ENCODE measurements around the gene USF1. TPM values are rescaled to one million over a fixed set of nuclear protein-coding genes. Genes with fewer than 3 reads are reported as not detected.

Gene USF1, protein sequence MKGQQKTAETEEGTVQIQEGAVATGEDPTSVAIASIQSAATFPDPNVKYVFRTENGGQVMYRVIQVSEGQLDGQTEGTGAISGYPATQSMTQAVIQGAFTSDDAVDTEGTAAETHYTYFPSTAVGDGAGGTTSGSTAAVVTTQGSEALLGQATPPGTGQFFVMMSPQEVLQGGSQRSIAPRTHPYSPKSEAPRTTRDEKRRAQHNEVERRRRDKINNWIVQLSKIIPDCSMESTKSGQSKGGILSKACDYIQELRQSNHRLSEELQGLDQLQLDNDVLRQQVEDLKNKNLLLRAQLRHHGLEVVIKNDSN
- polyA plus RNA-seq (ENCODE audit: insufficient read length in 4 of 4) = 10 to 100 TPM; 51.0 to 68.9 (median 54.5) TPM

DNA sequence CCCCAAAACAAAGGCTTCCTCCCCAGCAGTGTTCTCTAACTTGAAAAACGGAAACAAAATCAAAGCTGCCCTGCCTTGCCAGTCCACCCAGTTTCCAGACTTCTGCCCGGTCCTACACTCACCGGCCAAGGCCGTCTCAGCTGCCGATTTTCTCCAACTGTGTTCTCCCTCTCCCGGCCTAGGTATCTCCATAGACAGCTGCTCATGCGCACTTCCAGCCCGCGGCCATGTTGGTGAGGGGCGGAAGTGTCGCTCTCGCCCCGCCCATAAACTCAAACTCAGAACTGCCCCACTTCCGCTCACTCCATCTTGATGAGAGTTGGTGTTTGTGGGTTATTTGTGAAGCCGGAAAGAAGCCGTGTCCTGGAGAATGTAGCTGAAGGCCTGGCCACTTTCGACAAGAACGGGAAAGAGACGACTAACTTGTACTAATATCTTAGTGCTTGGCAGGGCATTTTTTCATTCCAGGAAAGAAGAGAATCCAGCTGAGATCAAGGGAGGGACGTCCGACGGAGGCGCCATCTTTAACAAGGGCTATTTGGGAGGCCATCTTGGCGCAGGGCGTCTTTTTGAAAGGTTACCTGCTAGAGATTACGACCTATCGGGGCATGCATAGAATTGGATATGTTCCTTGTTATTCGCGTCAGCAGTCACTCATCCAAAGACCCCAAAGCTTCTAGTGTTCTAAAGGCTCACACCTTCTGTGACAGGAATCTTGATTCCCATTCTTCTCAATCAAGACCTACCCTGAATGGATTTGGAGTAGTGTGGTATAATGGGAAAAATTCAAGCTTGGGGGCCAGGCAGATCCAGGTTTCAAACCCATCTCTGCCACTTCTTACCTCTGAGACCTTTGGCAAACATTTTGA, at the start of gene USF1:
USF1 (minus strand) TSS at position 242 of the 869 bp plus-strand sequence. CDS start 2,702 bp downstream, outside the sequence.
- peak; percentile 94 to 99 (median 96) for DNase-seq (ENCODE audit: low read depth in 4 of 4, low spot score in 3 of 4)

DNA sequence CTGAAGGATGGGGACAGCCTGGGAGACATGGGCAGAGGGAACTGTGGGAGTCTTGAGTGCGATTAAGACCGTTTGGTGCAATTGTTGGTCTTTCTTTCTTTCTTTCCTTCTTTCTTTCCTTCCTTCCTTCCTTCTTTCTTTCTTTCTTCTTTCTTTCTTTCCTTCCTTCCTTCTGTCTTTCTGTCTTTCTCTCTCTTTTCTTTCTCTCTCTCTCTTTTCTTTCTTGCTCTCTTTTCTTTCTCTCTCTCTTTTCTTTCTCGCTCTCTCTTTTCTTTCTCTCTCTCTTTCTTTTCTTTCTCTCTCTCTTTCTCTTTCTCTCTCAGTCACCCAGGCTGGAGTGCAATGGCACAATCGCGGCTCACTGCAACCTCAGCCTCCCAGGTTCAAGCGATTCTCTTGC, 49.5 kb upstream of the USF1 start:
- no peak for DNase-seq (ENCODE audit: low read depth in 4 of 4, low spot score in 3 of 4)

DNA sequence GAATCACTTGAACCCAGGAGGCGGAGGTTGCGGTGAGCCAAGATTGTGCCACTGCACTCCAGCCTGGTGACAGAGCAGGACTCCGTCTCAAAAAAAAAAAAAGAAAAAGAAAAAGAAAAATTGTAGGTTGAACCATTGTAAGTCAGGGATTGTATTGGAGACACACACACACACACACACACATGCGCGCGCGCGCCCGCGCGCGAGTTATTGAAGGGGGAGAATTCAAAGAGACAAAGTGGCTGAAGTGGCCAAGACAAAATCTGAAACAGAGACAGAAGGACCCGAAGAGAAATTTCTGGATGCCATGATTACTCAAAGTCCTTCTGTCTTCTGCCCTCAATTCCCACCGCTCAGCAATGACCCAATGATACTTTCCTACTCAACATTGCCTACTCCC, 48.7 kb upstream of the USF1 start:
- DNase-seq (ENCODE audit: low read depth in 4 of 4, low spot score in 3 of 4) = no peak

DNA sequence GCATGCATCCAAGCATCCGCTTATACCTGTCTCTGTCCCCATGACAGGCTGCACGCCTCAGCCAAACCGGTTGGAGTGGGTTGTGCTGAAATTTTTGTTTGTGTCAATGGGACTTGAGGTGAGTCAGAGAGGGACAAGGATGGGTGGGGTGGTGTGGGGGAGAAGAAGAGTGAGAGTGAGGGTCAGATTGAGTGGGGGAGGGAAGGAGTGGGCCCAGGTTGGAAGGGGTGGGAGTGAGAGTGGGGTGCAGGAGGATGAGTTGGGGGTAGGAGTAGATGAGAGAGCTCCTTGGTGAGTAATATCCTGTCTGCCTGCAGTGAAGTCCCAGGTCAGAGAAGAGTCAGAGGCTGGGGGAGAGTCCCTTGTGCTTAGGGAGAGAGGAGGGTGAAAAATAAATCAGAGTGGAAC, 46.8 kb upstream of the USF1 start:
- DNase-seq (ENCODE audit: low read depth in 4 of 4, low spot score in 3 of 4) = no peak

DNA sequence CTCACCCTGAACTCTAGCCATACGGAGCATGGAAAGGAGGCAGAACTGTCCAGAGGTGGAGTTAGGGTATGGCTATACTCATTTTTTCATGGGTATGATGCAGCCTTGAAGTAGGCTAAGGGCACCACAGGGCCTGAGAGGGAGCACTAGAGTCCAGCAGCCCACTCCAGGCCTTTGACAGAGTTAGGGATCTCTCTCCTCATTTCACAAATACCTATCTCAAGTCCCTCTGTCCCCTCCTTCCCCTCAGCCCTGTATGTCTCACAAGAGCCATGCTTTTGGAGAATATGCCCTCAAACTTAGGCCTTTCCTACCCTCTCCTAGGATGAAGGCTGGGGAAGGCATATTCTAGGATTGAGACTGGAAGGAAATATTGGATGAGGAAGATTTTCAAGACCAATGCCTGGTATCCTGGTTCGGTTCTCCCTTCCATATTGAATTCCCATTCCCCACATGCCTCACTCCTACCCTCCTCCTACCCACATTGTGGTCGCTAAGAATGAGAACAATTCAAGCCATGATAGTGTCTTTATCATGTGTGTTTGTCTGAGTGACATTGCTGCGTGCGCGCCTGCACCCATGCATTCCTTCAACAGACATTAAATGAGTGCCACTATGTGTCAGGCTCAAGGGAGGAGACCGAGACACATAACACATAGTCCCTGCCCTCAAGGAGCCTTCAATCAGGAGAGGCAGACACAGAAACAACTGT, 46.2 kb upstream of the USF1 start:
- no peak for DNase-seq (ENCODE audit: low read depth in 4 of 4, low spot score in 3 of 4)

DNA sequence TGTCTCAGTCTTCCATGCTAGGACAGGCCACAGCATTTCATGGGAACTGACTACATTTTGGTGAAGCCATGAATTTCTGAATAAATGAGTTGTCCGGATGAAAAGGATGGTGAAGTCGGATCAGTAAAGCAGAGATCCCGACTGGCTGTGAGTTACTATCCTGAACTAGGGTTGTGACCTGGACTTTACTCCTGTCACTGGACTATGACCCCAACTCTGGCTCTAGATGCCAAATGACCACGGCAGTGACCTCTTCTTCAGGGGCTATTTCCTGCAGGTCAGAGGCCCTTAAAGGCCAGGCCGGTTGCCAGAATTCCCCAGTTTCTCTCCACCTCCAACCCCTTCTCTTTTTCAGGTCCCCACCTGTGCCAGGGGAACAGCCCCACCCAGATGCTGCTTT, 45.3 kb upstream of the USF1 start:
- no peak for DNase-seq (ENCODE audit: low read depth in 4 of 4, low spot score in 3 of 4)

DNA sequence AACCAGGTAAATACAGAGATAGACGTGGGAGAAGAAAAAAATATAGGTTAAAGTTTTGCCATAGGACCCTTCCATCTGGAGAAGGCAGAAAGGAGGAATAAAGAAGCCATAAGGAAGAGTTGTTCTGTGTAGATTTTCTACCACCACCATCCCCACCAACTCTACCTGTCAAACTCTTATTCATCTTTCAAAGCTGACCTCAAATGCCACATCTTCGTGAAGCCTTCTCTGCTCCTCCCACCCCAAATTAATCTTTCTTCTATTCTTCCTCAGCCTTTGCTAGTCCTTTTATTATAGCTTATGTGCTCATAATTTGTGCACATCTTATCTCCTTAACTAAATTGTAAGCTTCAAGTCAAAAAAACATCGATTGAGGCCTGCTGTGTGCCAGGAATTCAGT, 44.8 kb upstream of the USF1 start:
- DNase-seq (ENCODE audit: low read depth in 4 of 4, low spot score in 3 of 4) = no peak

DNA sequence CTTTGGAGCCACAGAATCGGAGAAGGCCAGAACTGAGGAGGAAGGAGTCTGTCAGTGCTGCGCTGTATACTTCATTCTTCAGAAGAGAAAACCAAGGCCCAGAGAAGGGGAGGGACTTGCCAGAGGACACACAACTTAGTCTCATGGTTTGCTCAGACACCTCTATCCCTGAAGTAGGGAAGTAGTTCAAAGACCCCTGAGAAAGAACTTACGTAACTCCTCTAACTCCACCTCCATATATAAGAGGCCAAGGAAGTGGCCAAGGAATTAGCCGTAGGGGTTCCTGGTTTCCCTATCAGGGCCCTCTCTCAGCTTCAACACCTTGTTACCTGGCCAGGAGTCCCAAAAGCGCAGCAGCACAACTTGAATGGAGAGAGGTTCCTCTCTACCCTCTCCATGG, 44.2 kb upstream of the USF1 start:
- DNase-seq (ENCODE audit: low read depth in 4 of 4, low spot score in 3 of 4) = no peak

DNA sequence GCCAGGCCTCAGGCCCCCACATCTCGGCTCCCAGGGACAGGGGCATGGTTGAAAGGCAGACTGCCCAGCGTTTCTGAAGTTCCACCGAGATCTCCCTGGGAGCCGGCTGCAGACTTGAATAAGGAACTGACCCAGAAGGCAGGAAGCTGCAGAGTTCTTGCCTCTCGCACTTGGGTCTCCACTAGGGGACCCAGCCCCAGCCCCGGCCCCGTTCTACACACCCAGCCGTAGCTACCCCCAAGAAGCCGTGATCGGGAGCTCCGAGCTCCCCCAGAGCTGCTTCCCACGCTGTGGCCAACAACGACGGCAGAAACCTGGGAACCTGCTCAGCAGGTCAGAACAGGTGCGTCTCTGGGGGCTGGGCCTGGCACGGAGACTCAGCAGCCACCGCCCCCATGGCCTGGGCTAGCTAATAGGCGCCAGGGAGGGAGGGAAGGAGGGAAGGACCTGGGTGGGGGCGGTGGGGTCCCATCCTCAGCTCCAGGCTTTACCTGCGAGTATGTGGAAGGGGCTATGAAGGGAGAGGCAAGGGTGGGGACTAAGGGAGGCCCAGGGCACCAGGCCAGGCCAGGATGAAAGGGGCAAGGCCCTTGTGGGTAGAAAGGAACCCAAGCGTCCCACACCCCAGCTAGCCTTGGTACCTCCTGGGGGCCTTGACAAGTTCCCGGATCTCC, 43.6 kb upstream of the USF1 start, which contains the start of gene NECTIN4:
NECTIN4 (minus strand) TSS at position 308 of the 674 bp plus-strand sequence; CDS start at position 46, 262 bp downstream.
- no peak for DNase-seq (ENCODE audit: low read depth in 4 of 4, low spot score in 3 of 4)

DNA sequence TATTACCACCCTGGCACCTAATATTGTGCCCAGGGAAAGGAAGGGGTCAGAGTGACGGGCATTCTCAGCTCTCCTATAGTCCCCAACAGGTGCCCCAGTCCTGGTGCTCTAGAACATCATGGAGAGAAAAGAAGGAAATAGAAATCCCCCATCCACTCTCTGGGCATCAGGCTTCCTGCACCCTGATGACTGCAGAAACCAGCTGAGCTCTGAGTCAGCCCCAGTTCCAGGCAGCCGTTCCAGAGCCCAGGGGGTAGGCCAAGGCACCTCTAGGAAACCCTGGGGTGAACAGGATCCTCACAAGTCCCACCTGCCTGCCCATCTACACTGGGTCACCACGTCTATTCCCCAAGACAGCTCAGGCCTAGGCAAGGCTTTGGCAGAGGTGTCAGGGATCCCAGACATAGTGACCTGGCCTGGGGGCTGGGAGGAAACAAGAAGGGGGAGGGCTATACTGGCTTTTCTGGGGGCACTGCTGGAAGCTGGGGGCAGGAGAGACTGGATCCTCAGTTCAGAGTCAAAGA, 42.9 kb upstream of the USF1 start:
- no peak for DNase-seq (ENCODE audit: low read depth in 4 of 4, low spot score in 3 of 4)

DNA sequence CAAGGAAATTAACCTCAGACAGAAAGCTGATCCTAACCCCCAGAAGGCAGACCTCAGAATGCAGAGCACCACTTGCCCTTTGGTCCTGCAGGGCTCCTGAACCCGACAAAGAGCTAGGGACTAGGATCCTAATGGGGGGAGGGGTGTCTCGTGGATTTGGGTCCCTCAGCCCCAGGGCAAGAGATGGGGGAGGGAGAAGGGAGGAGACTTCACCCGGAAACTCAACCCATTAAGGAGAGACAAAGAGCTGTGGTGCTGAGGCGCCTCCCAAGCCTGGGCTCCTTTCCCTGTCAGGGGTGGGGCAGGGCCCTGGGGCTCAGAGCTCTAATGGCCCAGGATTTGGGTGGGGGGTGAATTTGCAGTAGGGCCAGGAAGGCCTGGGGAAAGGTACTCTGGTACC, 40.7 kb upstream of the USF1 start:
- DNase-seq (ENCODE audit: low read depth in 4 of 4, low spot score in 3 of 4) = no peak

DNA sequence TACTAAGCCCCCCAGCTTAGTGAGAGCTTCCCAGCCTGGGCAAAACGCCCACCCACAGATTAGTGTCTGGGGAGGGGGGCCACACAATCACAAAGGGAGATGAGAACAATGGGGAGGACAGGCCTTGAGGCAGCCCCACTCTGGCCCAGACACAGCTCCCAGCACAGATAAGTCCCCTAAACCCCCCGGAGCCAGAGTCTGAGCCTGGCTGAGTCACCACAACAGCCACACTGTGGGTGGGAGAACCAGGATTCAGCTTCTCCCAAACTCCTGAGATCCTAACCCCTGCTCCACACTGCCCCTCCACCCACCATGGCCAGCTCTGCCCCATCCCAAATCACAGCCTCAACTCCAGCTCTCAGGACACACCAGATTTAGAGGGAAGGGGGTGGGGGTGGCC, 39.4 kb upstream of the USF1 start:
- no peak for DNase-seq (ENCODE audit: low read depth in 4 of 4, low spot score in 3 of 4)

DNA sequence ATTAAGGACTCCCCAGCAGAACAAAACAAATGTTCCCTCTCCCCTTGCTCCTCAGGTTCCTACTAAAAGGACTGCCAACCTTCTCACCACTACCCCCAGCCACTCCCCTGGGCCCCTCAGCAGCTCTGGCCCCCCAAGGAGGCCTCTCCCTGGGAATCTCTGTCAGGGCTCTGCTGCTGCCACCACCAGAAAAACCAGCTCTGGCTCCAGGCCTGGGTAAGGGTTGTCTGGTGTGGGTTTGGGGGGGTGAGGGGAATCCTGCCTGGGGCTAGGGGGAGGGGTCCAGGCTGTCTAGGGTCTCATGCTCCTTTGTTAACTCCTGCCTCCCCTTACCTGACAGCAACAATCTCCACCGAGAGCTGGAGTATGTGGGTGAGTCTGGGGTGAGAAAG, 38.8 kb upstream of the USF1 start:
- no peak for DNase-seq (ENCODE audit: low read depth in 4 of 4, low spot score in 3 of 4)

DNA sequence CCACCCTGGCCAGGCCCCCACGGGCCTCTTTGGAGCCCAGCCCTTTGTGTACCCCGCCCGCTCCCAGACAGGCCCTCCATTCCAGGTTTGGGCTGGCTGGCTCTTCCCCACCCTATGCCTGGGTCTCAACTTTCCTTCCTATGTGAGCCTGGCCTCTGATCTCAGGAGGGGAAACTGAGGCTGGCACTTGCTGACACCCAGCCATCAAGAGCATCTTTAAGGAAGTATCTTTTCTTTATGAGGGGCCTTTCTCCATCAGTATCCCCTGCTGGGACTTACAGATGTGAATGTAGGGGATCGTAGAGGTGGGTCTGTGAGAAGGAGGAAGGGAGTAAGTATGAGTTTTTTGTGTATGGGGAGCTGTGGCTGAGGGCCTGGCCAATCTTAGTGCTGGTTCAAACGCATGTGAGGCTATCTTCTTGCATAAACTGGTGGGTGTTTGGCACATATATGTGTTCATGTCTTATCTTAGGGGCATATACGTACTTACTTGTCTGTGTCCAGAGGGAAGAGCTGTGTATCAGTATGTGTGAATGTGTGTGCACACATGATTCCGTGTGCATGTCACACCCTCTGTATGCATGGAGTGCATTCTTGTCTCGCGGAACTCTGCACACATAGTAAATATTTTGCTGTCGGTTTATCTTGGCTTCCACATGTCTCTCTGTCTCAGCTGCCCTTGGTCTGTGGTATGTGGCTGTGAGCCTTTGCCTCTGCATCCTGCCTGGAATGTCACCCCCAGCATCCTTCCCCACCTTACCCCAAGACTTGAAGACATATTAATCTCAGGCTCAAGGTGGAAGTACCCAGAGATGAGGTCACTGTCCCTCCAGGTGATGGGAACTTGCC, 38.2 kb upstream of the USF1 start:
- no peak for DNase-seq (ENCODE audit: low read depth in 4 of 4, low spot score in 3 of 4)

DNA sequence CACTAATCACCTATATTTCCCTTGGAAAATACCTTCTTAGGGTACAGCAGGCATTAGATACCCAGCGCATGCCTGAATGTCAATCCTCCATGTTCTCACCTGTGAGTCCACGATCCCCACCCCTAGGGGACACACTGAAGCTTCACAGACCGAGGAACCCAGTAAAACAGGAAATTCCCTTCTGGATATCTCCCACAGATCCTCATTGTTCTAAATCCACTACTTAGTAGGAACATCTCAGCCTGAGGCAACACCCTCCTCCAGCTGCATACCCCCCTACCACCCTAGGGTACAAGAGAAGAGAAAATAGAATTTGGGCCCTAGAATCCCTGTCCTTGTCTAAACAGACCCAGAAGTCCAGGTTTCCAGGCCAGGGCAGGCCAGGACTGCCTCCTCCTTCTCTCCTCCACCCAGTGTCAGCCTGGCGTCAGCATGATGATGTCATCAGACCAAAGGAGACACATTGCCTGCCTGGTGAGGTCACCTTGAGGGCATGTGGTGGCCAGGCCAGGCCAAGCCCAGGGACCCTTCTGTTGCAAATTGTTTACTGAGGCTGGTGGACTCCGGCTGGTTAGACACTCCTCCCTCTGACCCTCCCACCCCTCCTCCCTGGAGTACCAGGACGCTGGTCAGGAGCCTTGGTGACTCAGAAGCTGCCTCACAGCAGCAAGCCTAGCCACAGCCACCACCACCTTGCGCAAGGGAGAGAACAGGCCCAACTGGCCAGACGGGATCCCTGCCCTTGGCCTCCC, 37.4 kb upstream of the USF1 start:
- no peak for DNase-seq (ENCODE audit: low read depth in 4 of 4, low spot score in 3 of 4)

DNA sequence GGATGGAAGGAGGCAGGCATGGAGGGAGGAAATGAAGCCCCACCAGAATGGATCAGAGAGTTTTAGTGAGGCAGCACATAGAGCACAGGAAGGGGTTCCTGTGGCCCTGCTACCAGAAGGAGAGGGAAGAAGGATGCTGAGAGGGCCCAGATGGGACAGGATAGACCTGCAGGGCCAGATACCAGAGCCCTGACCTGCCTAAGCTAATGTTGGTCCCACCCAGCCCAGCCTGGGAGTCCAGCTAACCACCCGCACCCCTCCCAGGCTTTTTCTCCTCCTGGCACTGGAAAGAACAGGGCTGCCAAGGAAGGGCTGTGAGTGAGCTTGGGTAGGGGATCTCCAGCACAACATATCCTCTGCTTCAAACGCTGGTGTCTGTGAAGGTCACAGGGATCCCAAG, 36.7 kb upstream of the USF1 start:
- no peak for DNase-seq (ENCODE audit: low read depth in 4 of 4, low spot score in 3 of 4)

DNA sequence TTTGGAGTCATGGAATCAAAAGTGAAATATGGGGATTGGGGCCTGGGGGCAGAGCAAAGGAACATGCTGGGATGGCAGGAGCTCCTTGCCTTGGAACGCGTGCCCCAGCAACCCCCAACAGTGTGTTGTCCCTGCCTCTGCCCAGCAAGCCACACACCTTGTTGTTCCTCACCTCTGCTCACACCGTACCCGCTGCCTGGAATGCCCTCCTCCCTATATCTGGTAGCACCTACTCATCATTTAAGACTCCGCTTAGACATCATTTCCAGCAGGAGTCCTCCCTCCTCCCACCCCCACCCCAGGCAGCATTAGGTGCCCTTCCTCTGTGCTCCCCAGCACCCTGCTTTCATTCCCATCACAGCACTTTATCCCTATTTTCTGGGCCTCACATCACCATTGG, 35.7 kb upstream of the USF1 start:
- no peak for DNase-seq (ENCODE audit: low read depth in 4 of 4, low spot score in 3 of 4)

DNA sequence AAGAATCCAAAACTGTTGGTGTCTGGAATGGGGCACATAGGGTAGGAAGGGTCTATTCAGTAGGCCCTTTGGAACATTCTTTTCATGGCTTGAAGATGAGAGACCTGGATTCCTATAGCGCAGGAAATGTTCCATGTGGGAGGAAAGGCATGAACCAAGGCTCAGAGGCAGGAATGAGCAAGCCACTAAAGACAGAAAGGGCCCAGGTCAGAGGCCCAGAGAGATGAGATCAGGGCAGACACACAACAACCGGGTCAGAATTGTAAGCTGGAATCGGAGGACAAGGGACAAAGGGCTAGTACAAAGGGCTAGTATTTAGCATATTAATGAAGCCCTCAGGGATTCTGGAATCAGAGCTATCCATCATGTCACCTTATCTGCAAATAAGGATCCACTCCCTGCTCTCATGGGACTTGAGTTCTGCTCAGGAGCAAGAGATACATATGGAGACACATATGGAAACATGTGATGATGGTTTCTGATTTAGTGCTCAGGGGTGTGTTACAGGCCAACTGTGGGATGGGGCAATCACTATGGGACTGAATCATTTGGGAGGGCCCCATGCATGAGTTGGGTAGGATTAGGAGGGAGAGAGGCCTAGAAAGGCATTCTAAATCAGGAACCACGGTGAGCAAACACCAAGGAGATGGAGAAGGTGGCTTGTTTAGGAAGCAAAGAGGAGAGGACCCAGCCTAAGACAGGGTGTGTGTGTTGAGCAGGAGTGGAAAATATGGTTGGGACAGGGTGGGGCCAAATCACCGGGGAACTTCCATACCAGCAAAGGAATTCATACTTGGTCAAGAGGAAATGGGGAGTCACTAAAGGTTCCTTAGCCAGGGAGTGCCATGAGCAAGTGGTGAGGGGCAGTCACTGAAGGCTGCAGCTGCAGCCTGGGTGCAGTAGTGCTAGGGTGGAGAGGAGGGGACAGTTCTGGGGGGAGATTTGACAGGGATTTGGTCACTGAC, 34.9 kb upstream of the USF1 start:
- no peak for DNase-seq (ENCODE audit: low read depth in 4 of 4, low spot score in 3 of 4)

Measured in left renal pelvis (tissue), 4 donors.